Measurements from ENCODE around the gene TBC1D2B.

Gene TBC1D2B

GRCh38 chr15:78104119-78104479, 26.6 kb upstream of the TBC1D2B start:
- no peak for DNase-seq (ENCODE audit: low read depth)
- no peak overlapping the region for H3K4me3 ChIP-seq (ENCODE audit: low read depth, low read length)
- TF ChIP-seq CTCF (IDR thresholded peaks at IDR 0.05; ENCODE audit: control insufficient read depth, extremely low read depth, insufficient read depth) = no peak

GRCh38 chr15:78103406-78104118, 26.1 kb upstream of the TBC1D2B start:
- no peak for DNase-seq (ENCODE audit: low read depth)
- TF ChIP-seq CTCF (IDR thresholded peaks at IDR 0.05; ENCODE audit: control insufficient read depth, extremely low read depth, insufficient read depth) = no peak

GRCh38 chr15:78102741-78103140, 25.2 kb upstream of the TBC1D2B start:
- no peak for DNase-seq (ENCODE audit: low read depth)
- TF ChIP-seq CTCF (IDR thresholded peaks at IDR 0.05; ENCODE audit: control insufficient read depth, extremely low read depth, insufficient read depth) = no peak
- H3K4me3 ChIP-seq (ENCODE audit: low read depth, low read length) = no peak overlapping the region

More at GRCh38 chr15:78103406-78104118, 26.1 kb upstream of the TBC1D2B start:
- H3K4me3 ChIP-seq (ENCODE audit: low read depth, low read length) = no peak overlapping the region

- H3K4me3 ChIP-seq (ENCODE audit: low read depth, low read length) = no peak overlapping the region
- DNase-seq (ENCODE audit: low read depth) = no peak
- no peak for TF ChIP-seq CTCF (IDR thresholded peaks at IDR 0.05; ENCODE audit: control insufficient read depth, extremely low read depth, insufficient read depth)
These were observed 24.7 kb upstream of the TBC1D2B start for GRCh38 chr15:78102211-78102610.

- no peak overlapping the region for H3K4me3 ChIP-seq (ENCODE audit: low read depth, low read length)
- peak; percentile 22 for DNase-seq (ENCODE audit: low read depth)
- no peak for TF ChIP-seq CTCF (IDR thresholded peaks at IDR 0.05; ENCODE audit: control insufficient read depth, extremely low read depth, insufficient read depth)
These were observed 24.1 kb upstream of the TBC1D2B start for GRCh38 chr15:78101423-78102105.

GRCh38 chr15:78100886-78101285, 23.4 kb upstream of the TBC1D2B start:
- H3K4me3 ChIP-seq (ENCODE audit: low read depth, low read length) = no peak overlapping the region
- TF ChIP-seq CTCF (IDR thresholded peaks at IDR 0.05; ENCODE audit: control insufficient read depth, extremely low read depth, insufficient read depth) = no peak
- no peak for DNase-seq (ENCODE audit: low read depth)

Measured in LNCaP clone FGC (cell line).